Gastroesophageal sphincter (tissue), 4 donors: Measurements from ENCODE around the gene MEP1B. TPM values are rescaled to one million over a fixed set of nuclear protein-coding genes. Genes with fewer than 3 reads are reported as not detected.
"Not testable (repeated sequence)": the region's sequence is repeated elsewhere in the genome, so short reads cannot be mapped to it uniquely, and the experiment has no call there.

Experiments
- ATAC-seq: fragments of 150-250 bp; one replicate; pipeline ENCODE4 v1.9.1; 2016; ENCODE audit warnings: mild to moderate bottlenecking, moderate library complexity
- H3K27ac ChIP-seq, 4 donors: fragments of 200-600 bp; sonication (generic) in 3 of 4; 1 replicate in 3 of 4; 2 replicates in 1 of 4; pipeline ENCODE4 v1.5.1; 2016 to 2019
- H3K27me3 ChIP-seq: fragments of 200-600 bp; sonication (generic); one replicate; pipeline ENCODE4 v1.5.1; 2019
- H3K36me3 ChIP-seq, 2 donors: fragments of 200-600 bp; sonication (generic); one replicate each; pipeline ENCODE4 v1.5.1; 2019; ENCODE audit warnings: control low read depth in 1 of 2
- H3K4me1 ChIP-seq, 3 donors: fragments of 200-600 bp; sonication (generic); 1 replicate in 2 of 3; 2 replicates in 1 of 3; pipeline ENCODE4 v1.5.1; 2016 to 2019; ENCODE audit warnings: control low read depth in 2 of 3
- H3K4me3 ChIP-seq, 2 donors: fragments of 200-600 bp; sonication (generic); one replicate each; pipeline ENCODE4 v1.5.1; 2019; ENCODE audit warnings: mild to moderate bottlenecking in 1 of 2, moderate library complexity in 1 of 2
- H3K9me3 ChIP-seq, 3 donors: fragments of 200-600 bp; sonication (generic); one replicate each; pipeline ENCODE4 v1.5.1; 2017 to 2019; ENCODE audit warnings: control low read depth in 2 of 3
- CTCF ChIP-seq, 4 experiments: fragments of 200-600 bp in 2 of 4; fragments of 450-650 bp in 2 of 4; sonication (generic) in 1 of 4; IDR thresholded peaks; one replicate each; pipeline ENCODE4 v1.5.1; 2017 to 2019; ENCODE audit warnings: antibody characterized with exemption in 4 of 4, mild to moderate bottlenecking in 2 of 4, moderate library complexity in 2 of 4
- EP300 ChIP-seq: sonication (generic); formaldehyde crosslinking; IDR thresholded peaks from one replicate; pipeline ENCODE4 v1.6.1; 2017; ENCODE audit warnings: antibody characterized with exemption, mild to moderate bottlenecking
- POLR2A ChIP-seq, 2 donors: fragments of 450-650 bp; IDR thresholded peaks; one replicate each; pipeline ENCODE4 v1.6.1; 2017; ENCODE audit warnings: antibody characterized with exemption in 2 of 2, mild to moderate bottlenecking in 2 of 2, moderate library complexity in 1 of 2
- POLR2AphosphoS5 ChIP-seq: sonication (generic); formaldehyde crosslinking; IDR thresholded peaks from one replicate; pipeline ENCODE4 v1.6.1; 2017; ENCODE audit warnings: antibody characterized with exemption
- WGBS, 2 donors: methylation state at CpG; one replicate each; pipeline ENCODE4 v1.1.5; 2018; ENCODE audit warnings: low coverage in 1 of 2; 5-methylcytosine and 5-hydroxymethylcytosine counted together
- total RNA-seq, 4 donors: library from RNA; depleted of rRNA; stranded (reverse); fragments of >200 nt; gene quantifications; one replicate each; pipeline ENCODE4 v1.1.0, GENCODE V29; 2016

The MEP1B gene
- total RNA-seq, 4 donors from 2014 or later, result not detected

GRCh38 chr18:32174719-32175118, 15.1 kb upstream of the MEP1B start:
- ATAC-seq, result no peak
- Histone ChIP-seq H3K9me3 (no peaks in the 10 kb centered on the region), H3K27ac (no peak overlapping the region), H3K4me3 (no peak overlapping the region), H3K36me3 (no peaks in the 10 kb centered on the region), H3K4me1 (no peaks in the 10 kb centered on the region), H3K27me3 (no peaks in the 10 kb centered on the region)
- TF ChIP-seq CTCF (IDR thresholded peaks at IDR 0.05), result no peak
- no peak for TF ChIP-seq EP300
- TF ChIP-seq POLR2AphosphoS5, result no peak
- TF ChIP-seq POLR2A (IDR thresholded peaks at IDR 0.05), result no peak
- WGBS, 2 donors, result 67 to 79% methylated on average over 1 to 4 of the region's 7 CpGs

- 40 to 73% methylated on average over 1 of the region's 1 CpG for WGBS, 2 donors
- TF ChIP-seq EP300 (no peak), POLR2A (IDR thresholded peaks at IDR 0.05) (no peak), CTCF (IDR thresholded peaks at IDR 0.05) (no peak), POLR2AphosphoS5 (no peak)
- Histone ChIP-seq H3K36me3 (no peaks in the 10 kb centered on the region), H3K4me3 (no peak overlapping the region), H3K27me3 (no peaks in the 10 kb centered on the region), H3K27ac (no peak overlapping the region), H3K9me3 (no peaks in the 10 kb centered on the region), H3K4me1 (no peaks in the 10 kb centered on the region)
- no peak for ATAC-seq
Observed at GRCh38 chr18:32175265-32175664, 14.6 kb upstream of the MEP1B start.

- H3K9me3 ChIP-seq, H3K27ac ChIP-seq, H3K27me3 ChIP-seq, H3K4me3 ChIP-seq, H3K36me3 ChIP-seq, H3K4me1 ChIP-seq, ATAC-seq: not testable (repeated sequence)
- WGBS, 2 donors, result 91 to 100% methylated on average over 1 of the region's 1 CpG
Observed at GRCh38 chr18:32176745-32177144, 13.1 kb upstream of the MEP1B start.

GRCh38 chr18:32177530-32177929, 12.3 kb upstream of the MEP1B start:
- TF ChIP-seq POLR2A (IDR thresholded peaks at IDR 0.05), result no peak
- no peak for TF ChIP-seq POLR2AphosphoS5
- TF ChIP-seq EP300, result no peak
- no peak for TF ChIP-seq CTCF (IDR thresholded peaks at IDR 0.05)
- ATAC-seq, result no peak
- Histone ChIP-seq H3K4me1 (no peaks in the 10 kb centered on the region), H3K36me3 (no peaks in the 10 kb centered on the region), H3K4me3 (no peak overlapping the region), H3K9me3 (no peaks in the 10 kb centered on the region), H3K27ac (no peak overlapping the region), H3K27me3 (no peaks in the 10 kb centered on the region)
- 73% methylated on average over 2 of the region's 3 CpGs; no CpG with 5 or more reads in 1 of the 2 donors for WGBS, 2 donors

GRCh38 chr18:32183503-32183902, 6.3 kb upstream of the MEP1B start:
- TF ChIP-seq POLR2AphosphoS5 (no peak), POLR2A (IDR thresholded peaks at IDR 0.05) (no peak), CTCF (IDR thresholded peaks at IDR 0.05) (no peak), EP300 (no peak)
- H3K36me3 ChIP-seq, result no peaks in the 10 kb centered on the region
- H3K4me1 ChIP-seq, result no peaks in the 10 kb centered on the region
- no peak overlapping the region for H3K27ac ChIP-seq
- H3K4me3 ChIP-seq, result no peak overlapping the region
- H3K27me3 ChIP-seq, result no peaks in the 10 kb centered on the region
- no peak for ATAC-seq
- peaks cover 0 to 13% (median 0%) of the 10 kb centered on the region in 3 donors for H3K9me3 ChIP-seq

- no peak overlapping the region for H3K4me3 ChIP-seq
- no peak for ATAC-seq
- H3K27ac ChIP-seq, result no peak overlapping the region
- H3K27me3 ChIP-seq, result no peaks in the 10 kb centered on the region
- TF ChIP-seq CTCF (IDR thresholded peaks at IDR 0.05), result no peak
- TF ChIP-seq EP300, result no peak
- TF ChIP-seq POLR2A (IDR thresholded peaks at IDR 0.05), result no peak
- H3K4me1 ChIP-seq, result no peaks in the 10 kb centered on the region
- H3K9me3 ChIP-seq, result no peaks in the 10 kb centered on the region
- H3K36me3 ChIP-seq, result no peaks in the 10 kb centered on the region
- WGBS, 2 donors, result 65 to 67% methylated on average over 2 of the region's 2 CpGs
Observed at GRCh38 chr18:32190209-32190608, 370 bp downstream of the MEP1B start.
